IMR-90 (cell line): ENCODE results near the gene OSER1.

Experiments used
- CEBPB ChIP-seq: IDR thresholded peaks from 2 replicates; pipeline ENCODE4 v1.6.1; 2012; ENCODE audit warnings: low read depth, low read length, improper control_type of control experiment
- CHD1 ChIP-seq: IDR thresholded peaks from 2 replicates; pipeline ENCODE4 v1.6.1; 2012; ENCODE audit warnings: low read depth, low read length, improper control_type of control experiment
- TF ChIP-seq, protein P1 (sequence below): conservative IDR thresholded peaks from 2 replicates; pipeline ENCODE4 v1.5.1; 2012; ENCODE audit warnings: mild to moderate bottlenecking, low read depth, low read length, improper control_type of control experiment

DNA sequence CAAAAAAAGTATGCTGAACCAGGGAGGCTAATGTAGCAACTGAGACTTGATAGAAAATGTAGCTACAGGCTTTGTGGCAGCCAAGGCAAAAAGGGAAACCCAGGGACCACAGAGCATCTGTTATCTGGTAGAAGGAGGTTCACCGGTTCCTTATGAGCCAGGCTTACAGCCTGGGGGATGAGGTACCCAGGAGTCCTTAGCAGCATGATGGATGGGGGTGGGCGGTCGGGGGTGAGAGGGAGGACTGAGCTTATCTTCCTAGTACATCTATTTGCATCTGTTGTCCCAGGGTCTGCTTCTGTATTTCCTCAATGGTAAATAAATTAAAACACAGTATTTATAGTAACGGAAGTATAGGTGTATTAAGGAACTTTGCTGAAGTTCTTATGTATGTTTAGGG is 35.4 kb upstream of the OSER1 start:
- no peak for TF ChIP-seq CEBPB
- TF ChIP-seq, protein P1, sequence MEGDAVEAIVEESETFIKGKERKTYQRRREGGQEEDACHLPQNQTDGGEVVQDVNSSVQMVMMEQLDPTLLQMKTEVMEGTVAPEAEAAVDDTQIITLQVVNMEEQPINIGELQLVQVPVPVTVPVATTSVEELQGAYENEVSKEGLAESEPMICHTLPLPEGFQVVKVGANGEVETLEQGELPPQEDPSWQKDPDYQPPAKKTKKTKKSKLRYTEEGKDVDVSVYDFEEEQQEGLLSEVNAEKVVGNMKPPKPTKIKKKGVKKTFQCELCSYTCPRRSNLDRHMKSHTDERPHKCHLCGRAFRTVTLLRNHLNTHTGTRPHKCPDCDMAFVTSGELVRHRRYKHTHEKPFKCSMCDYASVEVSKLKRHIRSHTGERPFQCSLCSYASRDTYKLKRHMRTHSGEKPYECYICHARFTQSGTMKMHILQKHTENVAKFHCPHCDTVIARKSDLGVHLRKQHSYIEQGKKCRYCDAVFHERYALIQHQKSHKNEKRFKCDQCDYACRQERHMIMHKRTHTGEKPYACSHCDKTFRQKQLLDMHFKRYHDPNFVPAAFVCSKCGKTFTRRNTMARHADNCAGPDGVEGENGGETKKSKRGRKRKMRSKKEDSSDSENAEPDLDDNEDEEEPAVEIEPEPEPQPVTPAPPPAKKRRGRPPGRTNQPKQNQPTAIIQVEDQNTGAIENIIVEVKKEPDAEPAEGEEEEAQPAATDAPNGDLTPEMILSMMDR: no peak
- no peak for TF ChIP-seq CHD1
